AG10803 (cell line): ENCODE data around the gene FKRP.
A peak's percentile ranks its signal among the peaks of the same experiment; 100 is the strongest.

Experiments
- DNase-seq: peaks from one replicate; pipeline ENCODE4 v3.0.0; 2010; ENCODE audit warnings: low read depth
- H3K4me3 ChIP-seq: 2 replicates; pipeline ENCODE4 v1.5.1; 2011; ENCODE audit warnings: mild to moderate bottlenecking, low read length, control low read depth
- CTCF ChIP-seq: conservative IDR thresholded peaks from 2 replicates; pipeline ENCODE4 v1.5.1; 2011; ENCODE audit warnings: mild to moderate bottlenecking, low read length, control low read depth, inconsistent platforms

The FKRP gene

GRCh38 chr19:46788262-46788967, 42.6 kb downstream of the FKRP start, which contains the start of gene SLC1A5:
Gene SLC1A5, minus strand, starts transcription at chr19:46788594. Its CDS starts 629 bp downstream, at chr19:46787965.
- no peak for TF ChIP-seq CTCF
- H3K4me3 ChIP-seq: peak within 1 kb of the TSS; percentile 78
- DNase-seq: peak; percentile 97

- DNase-seq: no peak
- no peak overlapping the region for H3K4me3 ChIP-seq
- TF ChIP-seq CTCF: no peak
Measured at GRCh38 chr19:46788968-46789338, 43.1 kb downstream of the FKRP start.

GRCh38 chr19:46789371-46789770, 43.5 kb downstream of the FKRP start:
- no peak for DNase-seq
- no peak overlapping the region for H3K4me3 ChIP-seq
- no peak for TF ChIP-seq CTCF

- DNase-seq: no peak
- TF ChIP-seq CTCF: no peak
- no peak overlapping the region for H3K4me3 ChIP-seq
Measured at GRCh38 chr19:46791944-46792343, 46.1 kb downstream of the FKRP start.

- TF ChIP-seq CTCF: no peak
- H3K4me3 ChIP-seq: no peak overlapping the region
- no peak for DNase-seq
Measured at GRCh38 chr19:46797881-46798280, 52.0 kb downstream of the FKRP start.

GRCh38 chr19:46798713-46799112, 52.9 kb downstream of the FKRP start:
- TF ChIP-seq CTCF: no peak
- H3K4me3 ChIP-seq: no peak overlapping the region
- no peak for DNase-seq

- DNase-seq: no peak
- no peak overlapping the region for H3K4me3 ChIP-seq
- TF ChIP-seq CTCF: no peak
Measured at GRCh38 chr19:46802152-46802551, 56.3 kb downstream of the FKRP start.
